H1 (cell line): Measurements from ENCODE around the gene FAM168B. TPM values are rescaled to one million over a fixed set of nuclear protein-coding genes. Genes with fewer than 3 reads are reported as not detected.

ENCODE experiments used
- CTCF ChIA-PET: fragments of 300-600 bp; sonication (Branson Sonifier 250); formaldehyde crosslinking; loops from one replicate; lab custom pipeline; 2021; ENCODE audit not compliant: partially characterized antibody; lab: Charles Lee
- POLR2A ChIA-PET: fragments of 300-600 bp; sonication (Branson Sonifier 250); formaldehyde crosslinking; loops from one replicate; lab custom pipeline; 2021; ENCODE audit warnings: inconsistent platforms; ENCODE audit not compliant: partially characterized antibody; lab: Charles Lee
- DNase-seq, 2 experiments: peaks; one replicate each; pipeline versions ENCODE4 v3.0.0 to v3.0.0-alpha.2; 2010 to 2022; ENCODE audit warnings: low spot score in 2 of 2, low read depth in 1 of 2, mixed read lengths in 1 of 2
- FAIRE-seq: peaks from 2 replicates; lab custom pipeline; 2011; peaks lifted over from hg19 to GRCh38; lab: Jason Lieb, UNC
- H2AFZ ChIP-seq: 2 replicates; pipeline ENCODE4 v1.8.1; 2012; ENCODE audit warnings: low read length, inconsistent platforms
- H2AK5ac ChIP-seq: 2 replicates; pipeline ENCODE4 v1.6.1; 2013; ENCODE audit warnings: low read depth, low read length
- H2BK120ac ChIP-seq: replicated peaks from 2 replicates; pipeline ENCODE3; 2013; ENCODE audit warnings: low read depth, low read length, inconsistent platforms
- H2BK12ac ChIP-seq: 2 replicates; pipeline ENCODE4 v1.6.1; 2013; ENCODE audit warnings: low read depth, low read length
- H2BK15ac ChIP-seq: 2 replicates; pipeline ENCODE4 v1.6.1; 2013; ENCODE audit warnings: low read length
- H2BK20ac ChIP-seq: 2 replicates; pipeline ENCODE4 v1.6.1; 2013; ENCODE audit warnings: low read length
- H2BK5ac ChIP-seq: 2 replicates; pipeline ENCODE4 v1.6.1; 2013; ENCODE audit warnings: low read depth, low read length
- H3K14ac ChIP-seq: 2 replicates; pipeline ENCODE4 v1.6.1; 2013; ENCODE audit warnings: inconsistent platforms; ENCODE audit not compliant: insufficient read length
- H3K18ac ChIP-seq: 2 replicates; pipeline ENCODE4 v1.6.1; 2013; ENCODE audit warnings: low read length; ENCODE audit errors: extremely low read depth
- H3K23ac ChIP-seq: 2 replicates; pipeline ENCODE4 v1.6.1; 2013; ENCODE audit warnings: inconsistent platforms; ENCODE audit not compliant: insufficient read length
- H3K23me2 ChIP-seq: 2 replicates; pipeline ENCODE4 v1.6.1; 2013; ENCODE audit warnings: low read depth, low read length
- H3K27ac ChIP-seq: 2 replicates; pipeline ENCODE4 v1.6.1; 2011; ENCODE audit warnings: low read depth, low read length, inconsistent platforms
- H3K27me3 ChIP-seq, 4 experiments: replicated peaks in 1 of 4; 1 replicate in 1 of 4; 2 replicates in 3 of 4; pipeline versions ENCODE4 v1.6.1 to v1.8.1; 2011 to 2013; ENCODE audit warnings: low read length in 3 of 4, mild to moderate bottlenecking in 3 of 4, inconsistent platforms in 2 of 4, mixed read lengths in 2 of 4, moderate library complexity in 1 of 4; ENCODE audit not compliant: control insufficient read depth in 3 of 4, insufficient read depth in 3 of 4; ENCODE audit errors: extremely low read depth in 1 of 4
- H3K36me3 ChIP-seq, 4 experiments: 2 replicates each; pipeline versions ENCODE4 v1.6.1 to v1.8.1; 2011 to 2013; ENCODE audit warnings: mild to moderate bottlenecking in 4 of 4, low read length in 3 of 4, moderate library complexity in 2 of 4, control low read depth in 1 of 4, inconsistent platforms in 1 of 4; ENCODE audit not compliant: insufficient read depth in 4 of 4, control insufficient read depth in 2 of 4
- H3K4ac ChIP-seq: replicated peaks from 2 replicates; pipeline ENCODE3; 2013; ENCODE audit warnings: low read length, low read depth, mixed read lengths, inconsistent platforms; ENCODE audit not compliant: insufficient read length
- H3K4me1 ChIP-seq, 4 experiments: replicated peaks in 1 of 4; 1 replicate in 1 of 4; 2 replicates in 3 of 4; pipeline versions ENCODE4 v1.6.1 to v1.8.1; 2011 to 2013; ENCODE audit warnings: low read length in 3 of 4, inconsistent platforms in 2 of 4, mixed read lengths in 1 of 4; ENCODE audit not compliant: insufficient read depth in 4 of 4, control insufficient read depth in 3 of 4
- H3K4me2 ChIP-seq, 2 experiments: 2 replicates each; pipeline versions ENCODE4 v1.6.1 to v1.8.1; 2011 to 2013; ENCODE audit warnings: low read depth in 2 of 2, low read length in 2 of 2, control low read depth in 1 of 2, inconsistent platforms in 1 of 2, mild to moderate bottlenecking in 1 of 2; ENCODE audit not compliant: insufficient read depth in 1 of 2
- H3K4me3 ChIP-seq, 4 experiments: fragments of 200-600, 300-600 bp in 1 of 4; sonication (generic), shearing (Covaris generic), sonication (Bioruptor Twin) in 1 of 4; 2 replicates each; pipeline versions ENCODE4 v1.5.1 to v1.8.1; 2011 to 2016; ENCODE audit warnings: low read length in 4 of 4, low read depth in 3 of 4, control low read depth in 2 of 4, inconsistent platforms in 2 of 4, mild to moderate bottlenecking in 2 of 4, mixed read lengths in 1 of 4, moderate library complexity in 1 of 4; ENCODE audit not compliant: insufficient read depth in 2 of 4; ENCODE audit errors: extremely low read depth in 1 of 4
- H3K56ac ChIP-seq: replicated peaks from 2 replicates; pipeline ENCODE3; 2013; ENCODE audit warnings: low read depth, mild to moderate bottlenecking, mixed read lengths, low read length, inconsistent platforms; ENCODE audit not compliant: insufficient read length
- H3K79me1 ChIP-seq: 2 replicates; pipeline ENCODE4 v1.6.1; 2013; ENCODE audit warnings: low read depth, low read length, control low read depth
- H3K79me2 ChIP-seq, 2 experiments: 2 replicates each; pipeline versions ENCODE4 v1.6.1 to v1.8.1; 2012 to 2013; ENCODE audit warnings: low read length in 2 of 2, mild to moderate bottlenecking in 2 of 2, inconsistent platforms in 1 of 2; ENCODE audit not compliant: insufficient read depth in 2 of 2, control insufficient read depth in 1 of 2
- H3K9ac ChIP-seq, 4 experiments: replicated peaks in 1 of 4; 1 replicate in 1 of 4; 2 replicates in 3 of 4; pipeline versions ENCODE4 v1.6.1 to v1.8.1; 2011 to 2013; ENCODE audit warnings: low read depth in 3 of 4, low read length in 3 of 4, control low read depth in 2 of 4, mild to moderate bottlenecking in 2 of 4, moderate library complexity in 2 of 4, inconsistent platforms in 1 of 4; ENCODE audit errors: extremely low read depth in 1 of 4
- H3K9me3 ChIP-seq, 2 experiments: 2 replicates each; pipeline versions ENCODE4 v1.6.1 to v1.8.1; 2012 to 2013; ENCODE audit warnings: mild to moderate bottlenecking in 2 of 2, moderate library complexity in 2 of 2, control low read depth in 1 of 2, inconsistent platforms in 1 of 2, low read depth in 1 of 2, low read length in 1 of 2, mixed read lengths in 1 of 2; ENCODE audit not compliant: insufficient read depth in 2 of 2
- H4K20me1 ChIP-seq, 2 experiments: replicated peaks in 1 of 2; 2 replicates each; pipeline versions ENCODE3 to v1.8.1; 2011 to 2013; ENCODE audit warnings: inconsistent platforms in 2 of 2, low read length in 2 of 2, mild to moderate bottlenecking in 1 of 2; ENCODE audit not compliant: insufficient read depth in 2 of 2, control insufficient read depth in 1 of 2
- H4K5ac ChIP-seq: 2 replicates; pipeline ENCODE4 v1.6.1; 2013; ENCODE audit warnings: low read length, low read depth, mixed read lengths, inconsistent platforms; ENCODE audit not compliant: insufficient read length
- H4K8ac ChIP-seq: 2 replicates; pipeline ENCODE4 v1.8.0; 2013; ENCODE audit warnings: mild to moderate bottlenecking, moderate library complexity, low read length, inconsistent platforms; ENCODE audit not compliant: insufficient read depth; ENCODE audit errors: extremely low read depth
- H4K91ac ChIP-seq: replicated peaks from 2 replicates; pipeline ENCODE3; 2013; ENCODE audit warnings: low read length, mixed read lengths, inconsistent platforms; ENCODE audit not compliant: insufficient read length
- GTF2F1 ChIP-seq: IDR thresholded peaks from 2 replicates; pipeline ENCODE4 v1.6.1; 2012; ENCODE audit warnings: low read depth, low read length, improper control_type of control experiment, borderline replicate concordance
- JUND ChIP-seq: IDR thresholded peaks from 2 replicates; pipeline ENCODE4 v1.6.1; 2011; ENCODE audit warnings: mild to moderate bottlenecking, improper control_type of control experiment, low read length
- SP4 ChIP-seq: IDR thresholded peaks from 2 replicates; pipeline ENCODE4 v1.6.1; 2012; ENCODE audit warnings: low read length, inconsistent platforms
- SRF ChIP-seq: IDR thresholded peaks from 2 replicates; pipeline ENCODE4 v1.6.1; 2011; ENCODE audit warnings: mild to moderate bottlenecking, low read depth, low read length, moderate library complexity
- WGBS, 2 experiments: shearing (Covaris generic) in 1 of 2; methylation state at CpG; one replicate each; pipeline versions ENCODE4 v1.1.6 to v1.1.7; 2013 to 2015; ENCODE audit warnings: low lambda C conversion rate in 2 of 2, mixed read lengths in 2 of 2, inconsistent platforms in 1 of 2, low coverage in 1 of 2, missing lambda C conversion rate in 1 of 2; ENCODE audit not compliant: insufficient replicate concordance in 2 of 2, insufficient coverage in 1 of 2, insufficient read length in 1 of 2; ENCODE audit errors: extremely low coverage in 1 of 2, missing lambda C conversion rate in 1 of 2; 5-methylcytosine and 5-hydroxymethylcytosine counted together
- polyA plus RNA-seq, 7 experiments: library from polyadenylated mRNA; depleted of rRNA in 3 of 7; stranded (reverse) in 5 of 7; unstranded in 2 of 7; fragments of >200 nt in 5 of 7; fragments of 200-250 nt in 2 of 7; gene quantifications; 1 replicate in 5 of 7; 2 replicates in 1 of 7; 4 replicates in 1 of 7; pipeline versions ENCODE4 v1.2.1 to v1.2.3, GENCODE V29; 2011 to 2013; ENCODE audit warnings: missing spikeins in 2 of 7, mixed read lengths in 2 of 7
- total RNA-seq: library from RNA; stranded (reverse); fragmentation: NEBNext Ultra II Directional; extraction: Animal tissue kit (Norgen Biotek cat#: 25700); gene quantifications from 2 replicates; pipeline ENCODE4 v1.2.1, GENCODE V29; 2021

The FAM168B gene
- total and polyA plus RNA-seq, 2 of the 8 experiments (the other 6 are each of a cell fraction or from before 2014, with no cell fraction given): 61.9 to 123 TPM

DNA sequence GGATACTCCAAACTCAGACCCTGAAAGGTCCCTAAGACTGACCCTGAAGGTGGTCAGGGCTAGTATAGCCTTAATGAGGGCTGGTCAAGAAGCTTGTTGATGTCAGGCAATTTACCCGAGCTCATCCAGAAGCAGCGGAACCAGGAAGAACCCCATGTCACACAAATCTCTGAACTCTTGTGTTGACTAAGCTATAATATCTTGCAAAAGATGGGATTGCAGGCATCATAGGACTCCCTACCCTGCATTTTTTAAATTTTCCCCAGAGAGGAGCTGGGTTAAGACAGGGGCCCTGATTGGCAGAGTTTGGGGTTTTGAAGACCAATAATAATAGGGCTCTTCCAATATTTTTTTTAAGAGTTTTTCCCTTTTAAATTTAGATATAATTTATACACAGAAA, 9.9 kb upstream of the FAM168B start:
- Histone ChIP-seq H2BK5ac (no peak overlapping the region), H3K23ac (no peak overlapping the region), H3K4me1 (peaks cover 5 to 11% (median 8%) of the 10 kb centered on the region in 4 experiments; a peak in 5 of 7 replicates), H2BK20ac (no peak overlapping the region), H4K8ac (no peak overlapping the region), H3K79me1 (peaks cover 12% of the 10 kb centered on the region), H4K5ac (no peak overlapping the region), H4K91ac (no peak overlapping the region), H2AFZ (no peak overlapping the region), H3K79me2 (peaks cover 17 to 26% of the 10 kb centered on the region in 2 experiments), H3K56ac (no peak overlapping the region), H3K36me3 (no peaks in the 10 kb centered on the region), H3K14ac (no peak overlapping the region), H2BK15ac (no peak overlapping the region), H2AK5ac (no peak overlapping the region), H3K4ac (no peak overlapping the region), H3K23me2 (peaks cover 9% of the 10 kb centered on the region), H3K9ac (no peak overlapping the region), H3K4me2 (no peak overlapping the region), H3K27me3 (no peaks in the 10 kb centered on the region), H3K18ac (no peak overlapping the region), H3K4me3 (no peak overlapping the region), H4K20me1 (peaks cover 10 to 15% of the 10 kb centered on the region in 2 experiments), H3K9me3 (no peaks in the 10 kb centered on the region), H3K27ac (no peak overlapping the region), H2BK120ac (no peak overlapping the region), H2BK12ac (no peak overlapping the region)
- CTCF ChIA-PET: interaction anchor here (0.5 to 1.6 kb wide), 9 partner anchors 8 to 734 kb away, joined by 3 to 8 read pairs (median 4); partner anchors contain the start of gene FAM168B
- DNase-seq: no peak
- POLR2A ChIA-PET: interaction anchor here (0.7 to 7.3 kb wide), 2 partner anchors 10 to 32 kb away, joined by 3 to 60 read pairs; partner anchors contain the start of gene FAM168B
- WGBS, 2 experiments: 76% methylated on average over 2 of the region's 2 CpGs; no CpG with 5 or more reads in 1 of the 2 experiments
- no peak for FAIRE-seq
- TF ChIP-seq JUND: no peak
- TF ChIP-seq GTF2F1: no peak
- no peak for TF ChIP-seq SRF
- no peak for TF ChIP-seq SP4
